Ectodermal cell (in vitro differentiated cells): ENCODE measurements around the gene MID1.

Source experiments
- H3K27ac ChIP-seq: 2 replicates; pipeline ENCODE4 v1.7.0; 2013; ENCODE audit warnings: mild to moderate bottlenecking, low read depth, low read length; ENCODE audit not compliant: insufficient read depth, poor library complexity, severe bottlenecking
- H3K27me3 ChIP-seq: 2 replicates; pipeline ENCODE4 v1.7.0; 2013; ENCODE audit warnings: mild to moderate bottlenecking, low read length; ENCODE audit not compliant: insufficient read depth, control insufficient read depth, poor library complexity, severe bottlenecking
- H3K36me3 ChIP-seq: one replicate; pipeline ENCODE4 v1.7.0; 2013; ENCODE audit warnings: low read length; ENCODE audit not compliant: control insufficient read depth, insufficient read depth
- H3K4me1 ChIP-seq: one replicate; pipeline ENCODE4 v1.7.0; 2013; ENCODE audit warnings: low read length; ENCODE audit not compliant: control insufficient read depth, insufficient read depth
- H3K4me3 ChIP-seq: 2 replicates; pipeline ENCODE4 v1.7.0; 2013; ENCODE audit warnings: low read depth, low read length, control low read depth; ENCODE audit not compliant: insufficient read depth
- H3K9me3 ChIP-seq: 2 replicates; pipeline ENCODE4 v1.7.0; 2013; ENCODE audit warnings: mild to moderate bottlenecking, low read length, moderate library complexity; ENCODE audit not compliant: control insufficient read depth
- WGBS, 2 experiments: methylation state at CpG; one replicate each; pipeline ENCODE4 v1.1.7; 2013; ENCODE audit warnings: missing lambda C conversion rate in 2 of 2; 5-methylcytosine and 5-hydroxymethylcytosine counted together

The MID1 gene

GRCh38 chrX:10397349-10397748, 223.0 kb downstream of the MID1 start:
- Histone ChIP-seq H3K27ac (no peak overlapping the region), H3K4me1 (no peaks in the 10 kb centered on the region), H3K36me3 (no peaks in the 10 kb centered on the region), H3K9me3 (no peaks in the 10 kb centered on the region), H3K4me3 (no peak overlapping the region), H3K27me3 (no peaks in the 10 kb centered on the region)
- WGBS, 2 experiments = 95 to 100% methylated on average over 1 to 3 of the region's 3 CpGs

- WGBS, 2 experiments = 90 to 98% methylated on average over 6 of the region's 6 CpGs
- Histone ChIP-seq H3K27ac (no peak overlapping the region), H3K4me3 (no peak overlapping the region)
Observed at GRCh38 chrX:10395643-10396042, 224.7 kb downstream of the MID1 start.

More at GRCh38 chrX:10395643-10396042, 224.7 kb downstream of the MID1 start:
- no peaks in the 10 kb centered on the region for H3K4me1 ChIP-seq
- H3K27me3 ChIP-seq = no peaks in the 10 kb centered on the region
- H3K36me3 ChIP-seq = no peaks in the 10 kb centered on the region
- H3K9me3 ChIP-seq = no peaks in the 10 kb centered on the region
